ENCODE measurements around the gene FOSL2.
A peak's percentile ranks its signal among the peaks of the same experiment; 100 is the strongest.

Gene FOSL2

DNA sequence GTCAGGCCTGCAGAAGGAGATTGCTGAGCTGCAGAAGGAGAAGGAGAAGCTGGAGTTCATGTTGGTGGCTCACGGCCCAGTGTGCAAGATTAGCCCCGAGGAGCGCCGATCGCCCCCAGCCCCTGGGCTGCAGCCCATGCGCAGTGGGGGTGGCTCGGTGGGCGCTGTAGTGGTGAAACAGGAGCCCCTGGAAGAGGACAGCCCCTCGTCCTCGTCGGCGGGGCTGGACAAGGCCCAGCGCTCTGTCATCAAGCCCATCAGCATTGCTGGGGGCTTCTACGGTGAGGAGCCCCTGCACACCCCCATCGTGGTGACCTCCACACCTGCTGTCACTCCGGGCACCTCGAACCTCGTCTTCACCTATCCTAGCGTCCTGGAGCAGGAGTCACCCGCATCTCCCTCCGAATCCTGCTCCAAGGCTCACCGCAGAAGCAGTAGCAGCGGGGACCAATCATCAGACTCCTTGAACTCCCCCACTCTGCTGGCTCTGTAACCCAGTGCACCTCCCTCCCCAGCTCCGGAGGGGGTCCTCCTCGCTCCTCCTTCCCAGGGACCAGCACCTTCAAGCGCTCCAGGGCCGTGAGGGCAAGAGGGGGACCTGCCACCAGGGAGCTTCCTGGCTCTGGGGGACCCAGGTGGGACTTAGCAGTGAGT, 19.4 kb downstream of the FOSL2 start:
- H3K9ac ChIP-seq (ENCODE audit: low read depth, low read length): no peak overlapping the region
- ATAC-seq (ENCODE audit: insufficient read depth, low read depth): no peak
- no peak overlapping the region for H2AFZ ChIP-seq (ENCODE audit: low read depth, low read length)
- no peak for DNase-seq
- H3K9me3 ChIP-seq (ENCODE audit: insufficient read depth, low read length, severe bottlenecking): no peaks in the 10 kb centered on the region
- H4K20me1 ChIP-seq (ENCODE audit: insufficient read depth, low read length): peaks cover 2% of the 10 kb centered on the region; the same call in 1 of the 2 replicates
- no peaks in the 10 kb centered on the region for H3K79me2 ChIP-seq (ENCODE audit: insufficient read depth, low read length)
- TF ChIP-seq CTCF (IDR thresholded peaks at IDR 0.05; ENCODE audit: borderline replicate concordance, extremely low read depth, low read length, poor library complexity, severe bottlenecking) (no peak), EZH2 (IDR thresholded peaks at IDR 0.05; ENCODE audit: borderline replicate concordance, low read depth, low read length, severe bottlenecking) (no peak)
- no peak overlapping the region for H3K27ac ChIP-seq (ENCODE audit: low read length)
- H3K4me3 ChIP-seq (ENCODE audit: low read depth in 1 of 2, low read length in 2 of 2): no peak overlapping the region
- no peaks in the 10 kb centered on the region for H3K4me1 ChIP-seq (ENCODE audit: insufficient read depth, low read length)
- H3K27me3 ChIP-seq (ENCODE audit: insufficient read depth, low read length, poor library complexity): no peaks in the 10 kb centered on the region
- H3K36me3 ChIP-seq (ENCODE audit: insufficient read depth, low read length): peaks cover 19% of the 10 kb centered on the region
- no peak overlapping the region for H3K4me2 ChIP-seq (ENCODE audit: insufficient read depth, low read length)

- Histone ChIP-seq H3K4me1 (ENCODE audit: insufficient read depth, low read length) (no peaks in the 10 kb centered on the region), H4K20me1 (ENCODE audit: insufficient read depth, low read length) (peaks cover 2% of the 10 kb centered on the region; the same call in 1 of the 2 replicates), H2AFZ (ENCODE audit: low read depth, low read length) (no peak overlapping the region), H3K27ac (ENCODE audit: low read length) (no peak overlapping the region), H3K27me3 (ENCODE audit: insufficient read depth, low read length, poor library complexity) (no peaks in the 10 kb centered on the region), H3K79me2 (ENCODE audit: insufficient read depth, low read length) (no peaks in the 10 kb centered on the region), H3K9me3 (ENCODE audit: insufficient read depth, low read length, severe bottlenecking) (no peaks in the 10 kb centered on the region), H3K4me2 (ENCODE audit: insufficient read depth, low read length) (no peak overlapping the region), H3K9ac (ENCODE audit: low read depth, low read length) (no peak overlapping the region), H3K4me3 (ENCODE audit: low read depth in 1 of 2, low read length in 2 of 2) (no peak overlapping the region), H3K36me3 (ENCODE audit: insufficient read depth, low read length) (peaks cover 19% of the 10 kb centered on the region)
- ATAC-seq (ENCODE audit: insufficient read depth, low read depth) (no peak), DNase-seq (no peak)
- TF ChIP-seq EZH2 (IDR thresholded peaks at IDR 0.05; ENCODE audit: borderline replicate concordance, low read depth, low read length, severe bottlenecking) (no peak), CTCF (IDR thresholded peaks at IDR 0.05; ENCODE audit: borderline replicate concordance, extremely low read depth, low read length, poor library complexity, severe bottlenecking) (no peak)
Measured at GRCh38 chr2:28412625-28413151, 20.0 kb downstream of the FOSL2 start.

DNA sequence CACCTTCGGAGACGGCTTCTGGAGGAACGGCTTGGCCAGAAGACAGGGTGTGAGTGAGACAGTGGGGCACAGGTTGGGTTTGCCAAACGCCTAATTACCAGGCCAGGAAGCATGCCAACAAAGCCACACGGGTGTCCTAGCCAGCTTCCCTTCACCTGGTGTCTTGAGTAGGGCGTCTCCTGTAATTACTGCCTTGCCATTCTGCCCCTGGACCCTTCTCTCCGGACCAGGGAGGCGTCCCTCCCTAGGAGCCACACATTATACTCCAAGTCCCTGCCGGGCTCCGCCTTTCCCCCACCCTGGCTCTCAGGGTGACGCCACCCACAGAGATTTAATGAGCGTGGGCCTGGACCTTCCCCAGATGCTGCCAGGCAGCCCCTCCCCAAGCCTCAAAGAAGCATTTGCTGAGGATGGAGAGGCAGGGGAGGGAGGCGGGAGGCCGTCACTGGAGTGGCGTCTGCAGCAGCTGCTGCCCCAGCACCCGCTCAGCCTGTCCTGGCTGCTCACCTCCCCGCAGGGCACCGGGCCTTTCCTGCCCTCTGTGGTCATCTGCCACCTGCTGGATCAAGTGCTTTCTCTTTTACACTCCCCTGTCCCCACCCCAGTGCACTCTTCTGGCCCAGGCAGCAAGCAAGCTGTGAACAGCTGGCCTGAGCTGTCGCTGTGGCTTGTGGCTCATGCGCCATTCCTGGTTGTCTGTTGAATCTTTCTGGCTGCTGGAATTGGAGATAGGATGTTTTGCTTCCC, 20.7 kb downstream of the FOSL2 start:
- Histone ChIP-seq H3K4me2 (ENCODE audit: insufficient read depth, low read length) (no peak overlapping the region), H3K79me2 (ENCODE audit: insufficient read depth, low read length) (no peaks in the 10 kb centered on the region), H3K9ac (ENCODE audit: low read depth, low read length) (no peak overlapping the region), H4K20me1 (ENCODE audit: insufficient read depth, low read length) (peaks cover 2% of the 10 kb centered on the region; the same call in 1 of the 2 replicates), H3K27me3 (ENCODE audit: insufficient read depth, low read length, poor library complexity) (no peaks in the 10 kb centered on the region), H3K27ac (ENCODE audit: low read length) (no peak overlapping the region), H3K4me3 (ENCODE audit: low read depth in 1 of 2, low read length in 2 of 2) (no peak overlapping the region), H3K9me3 (ENCODE audit: insufficient read depth, low read length, severe bottlenecking) (no peaks in the 10 kb centered on the region), H3K4me1 (ENCODE audit: insufficient read depth, low read length) (no peaks in the 10 kb centered on the region), H2AFZ (ENCODE audit: low read depth, low read length) (no peak overlapping the region), H3K36me3 (ENCODE audit: insufficient read depth, low read length) (peaks cover 19% of the 10 kb centered on the region)
- peak; percentile 30 for DNase-seq
- no peak for TF ChIP-seq EZH2 (IDR thresholded peaks at IDR 0.05; ENCODE audit: borderline replicate concordance, low read depth, low read length, severe bottlenecking)
- peak; percentile 25 for TF ChIP-seq CTCF (IDR thresholded peaks at IDR 0.05; ENCODE audit: borderline replicate concordance, extremely low read depth, low read length, poor library complexity, severe bottlenecking)
- ATAC-seq (ENCODE audit: insufficient read depth, low read depth): peak; percentile 48; the same call in 2 of the 3 replicates
